KBM-7 (cell line): ENCODE measurements around the gene ELAC1.

Experiments
- DNase-seq: peaks from one replicate; pipeline ENCODE4 v3.0.0-alpha.2; 2015
- in situ Hi-C: fragments of 300-500 bp; cut with MboI; formaldehyde crosslinking; loops from 2 replicates; pipeline ENCODE4 v1.14.3; 2020; ENCODE audit warnings: low sequenced_read_pairs, low pct_unique_long_range_greater_than_20kb, mixed read lengths

The ELAC1 gene

DNA sequence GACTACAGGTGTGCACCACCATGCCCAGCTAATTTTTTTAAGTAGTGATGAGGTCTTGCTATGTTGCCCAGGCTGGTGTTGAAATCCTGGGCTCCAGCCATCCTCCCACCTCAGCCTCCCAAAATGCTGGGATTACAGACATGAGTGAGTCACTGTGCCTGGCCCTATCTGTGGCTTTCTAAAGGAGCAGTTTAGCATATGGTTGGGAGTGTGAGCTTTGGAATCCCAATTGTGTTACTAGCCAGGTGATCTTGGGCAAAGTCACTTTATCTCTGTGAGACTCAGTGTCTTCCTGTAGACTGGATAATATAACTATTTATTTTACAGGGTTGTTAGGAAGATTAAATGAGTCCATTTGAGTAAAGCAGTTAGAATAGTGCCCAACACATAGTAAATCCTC lies 42.4 kb downstream of the ELAC1 start:
- in situ Hi-C loops, result no loop called here
- no peak for DNase-seq

GRCh38 chr18:51011709-51012108 lies 43.9 kb downstream of the ELAC1 start:
- no peak for DNase-seq
- in situ Hi-C loops, result no loop called here

GRCh38 chr18:51012441-51012840 lies 44.6 kb downstream of the ELAC1 start:
- DNase-seq, result no peak
- in situ Hi-C loops, result no loop called here

DNA sequence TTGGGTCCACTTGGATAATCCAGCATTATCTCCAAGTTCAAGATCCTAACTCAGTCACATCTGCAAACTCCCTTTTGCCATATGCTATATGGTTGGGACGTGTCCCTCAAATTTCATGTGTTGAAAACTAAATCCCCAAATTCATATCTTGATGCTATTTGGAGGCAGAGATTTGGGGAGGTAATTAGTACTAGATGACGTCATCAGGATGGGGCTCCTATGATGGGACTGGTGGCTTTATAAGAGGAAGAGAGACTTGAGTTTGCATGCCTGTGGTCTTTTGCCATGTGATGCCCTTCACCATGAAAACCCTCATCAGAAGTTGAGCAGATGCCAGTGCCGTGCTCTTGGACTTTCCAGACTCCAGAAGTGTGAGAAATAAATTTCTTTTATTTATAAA lies 45.4 kb downstream of the ELAC1 start:
- in situ Hi-C loops, result no loop called here
- DNase-seq, result no peak

- in situ Hi-C loops, result no loop called here
- DNase-seq, result no peak
These were observed 49.5 kb downstream of the ELAC1 start for GRCh38 chr18:51017140-51017879.

DNA sequence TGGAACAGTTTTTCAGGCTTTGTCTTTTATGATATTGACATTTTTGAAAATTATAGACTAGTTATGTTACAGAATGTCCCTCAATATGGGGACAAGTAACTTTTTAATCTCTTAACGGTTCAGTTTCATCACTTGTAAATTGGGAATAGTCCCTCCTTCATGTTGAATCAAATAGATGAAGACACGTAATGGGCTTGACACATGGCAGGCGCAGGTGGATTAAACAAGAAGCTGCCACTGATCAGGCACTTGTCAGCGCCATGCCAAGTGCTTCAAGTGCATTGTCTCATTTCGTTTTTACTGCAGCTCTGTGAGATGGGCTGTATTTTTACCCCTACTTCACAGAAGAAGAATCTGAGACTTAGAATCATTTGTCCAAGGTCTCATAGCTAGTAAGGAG lies 52.7 kb downstream of the ELAC1 start:
- in situ Hi-C loops, result no loop called here

GRCh38 chr18:51021226-51021965 lies 53.6 kb downstream of the ELAC1 start:
- in situ Hi-C loops, result no loop called here

More for the DNA sequence above, 52.7 kb downstream of the ELAC1 start:
- no peak for DNase-seq

GRCh38 chr18:51025512-51025911 lies 57.7 kb downstream of the ELAC1 start:
- DNase-seq, result no peak
- in situ Hi-C loops, result loop anchor here (25.0 kb wide), 1 partner anchor 188 kb away; no protein-coding TSS in a partner anchor

More at GRCh38 chr18:51021226-51021965, 53.6 kb downstream of the ELAC1 start:
- DNase-seq, result no peak

DNA sequence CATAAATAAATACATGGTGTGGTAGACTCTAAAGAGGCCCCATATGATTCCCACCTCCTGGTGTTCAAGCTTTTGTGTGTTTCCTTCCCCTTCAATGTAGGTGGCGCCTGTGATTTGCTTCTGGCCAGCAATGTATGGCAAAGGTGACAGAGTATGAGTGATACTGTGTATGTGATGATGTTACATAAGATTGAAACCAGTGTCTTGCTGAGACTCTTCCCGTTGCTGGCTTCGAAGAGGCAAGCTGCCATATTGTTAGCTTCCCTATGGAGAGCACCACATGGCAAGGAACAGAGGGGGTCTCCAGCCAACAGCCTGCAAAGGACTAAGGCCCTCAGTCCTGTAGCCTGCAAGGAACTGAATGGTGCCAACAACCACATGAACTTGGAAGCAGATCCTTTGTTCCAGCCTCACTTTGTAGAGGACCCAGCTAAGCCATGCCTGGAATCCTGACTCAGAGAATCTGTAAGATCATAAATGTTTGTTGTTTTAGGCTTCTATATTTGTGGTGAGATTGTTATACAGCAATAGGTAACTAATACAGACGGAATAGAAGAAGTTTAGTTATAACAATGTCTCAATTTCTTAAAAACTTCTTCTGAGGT lies 60.5 kb downstream of the ELAC1 start:
- peak; percentile 47 for DNase-seq
- in situ Hi-C loops, result loop anchor here (25.0 kb wide), 1 partner anchor 191 kb away; no protein-coding TSS in a partner anchor

GRCh38 chr18:51029378-51029693 lies 61.5 kb downstream of the ELAC1 start:
- in situ Hi-C loops, result loop anchor here (25.0 kb wide), 1 partner anchor 192 kb away; no protein-coding TSS in a partner anchor
- no peak for DNase-seq

DNA sequence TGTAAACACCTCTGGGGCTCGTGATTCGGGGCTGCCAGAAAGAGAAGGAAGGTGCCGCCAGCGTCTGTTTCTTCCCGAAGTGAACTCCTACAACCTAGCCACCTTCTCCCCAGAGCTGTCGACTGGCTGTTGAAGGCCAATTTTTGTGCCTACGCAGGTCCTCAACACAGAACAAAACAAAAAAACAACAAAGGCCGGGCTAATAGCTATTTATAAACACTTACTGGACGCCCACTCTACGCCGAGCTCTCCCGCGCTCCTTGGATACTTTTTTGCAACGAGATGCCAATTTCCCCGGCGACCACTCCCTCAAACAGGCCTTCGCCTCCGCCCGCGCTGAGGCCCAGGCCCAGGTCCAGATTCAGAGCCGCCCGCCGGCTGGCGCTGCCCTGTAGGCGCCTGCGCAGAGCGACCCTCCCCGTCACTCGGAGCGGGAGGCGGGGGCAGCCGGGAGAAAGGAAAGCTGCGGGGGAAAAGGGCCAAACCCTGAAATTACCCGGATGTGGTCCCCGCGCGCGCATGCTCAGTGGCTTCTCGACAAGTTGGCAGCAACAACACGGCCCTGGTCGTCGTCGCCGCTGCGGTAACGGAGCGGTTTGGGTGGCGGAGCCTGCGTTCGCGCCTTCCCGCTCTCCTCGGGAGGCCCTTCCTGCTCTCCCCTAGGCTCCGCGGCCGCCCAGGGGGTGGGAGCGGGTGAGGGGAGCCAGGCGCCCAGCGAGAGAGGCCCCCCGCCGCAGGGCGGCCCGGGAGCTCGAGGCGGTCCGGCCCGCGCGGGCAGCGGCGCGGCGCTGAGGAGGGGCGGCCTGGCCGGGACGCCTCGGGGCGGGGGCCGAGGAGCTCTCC lies 62.1 kb downstream of the ELAC1 start, which contains the start of gene SMAD4:
Gene SMAD4, plus strand, starts transcription at position 520 of the 843 bp plus-strand sequence. CDS start 16,834 bp downstream, outside the sequence.
- peak; percentile 96 for DNase-seq
- in situ Hi-C loops, result loop anchor here (25.0 kb wide), 1 partner anchor 193 kb away; no protein-coding TSS in a partner anchor

DNA sequence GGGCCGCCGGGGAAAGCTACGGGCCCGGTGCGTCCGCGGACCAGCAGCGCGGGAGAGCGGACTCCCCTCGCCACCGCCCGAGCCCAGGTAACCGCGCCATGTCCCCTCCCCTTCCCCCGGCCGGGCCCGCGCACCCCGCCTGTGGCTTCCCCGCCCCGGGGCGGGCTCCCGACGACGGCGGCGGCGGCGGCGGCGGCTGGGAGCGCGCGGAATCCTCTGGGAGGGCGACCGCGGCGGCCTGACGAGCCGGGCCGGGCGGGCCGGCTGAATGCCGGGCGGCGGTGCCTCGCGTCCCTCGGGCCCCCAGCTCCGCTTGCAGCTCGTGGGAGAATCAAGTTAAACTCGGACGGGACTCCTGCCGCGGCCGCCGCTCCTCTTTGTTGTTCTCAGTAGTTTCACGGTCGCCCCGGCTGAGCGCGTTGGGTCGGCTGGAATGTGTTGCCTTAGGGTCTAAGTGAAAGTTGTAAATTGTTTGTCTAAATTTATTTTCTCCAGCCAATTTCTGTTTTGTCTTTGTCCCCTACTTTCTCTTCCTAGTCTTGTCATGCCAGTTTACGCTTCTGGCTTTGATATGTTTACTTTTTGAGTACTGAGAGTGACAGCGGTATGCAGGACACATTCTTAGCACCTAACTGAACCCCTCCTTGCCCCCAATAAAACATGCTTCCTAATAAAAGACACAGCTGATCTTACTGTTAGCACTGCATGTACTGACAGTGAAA lies 62.9 kb downstream of the ELAC1 start:
- peak; percentile 43 for DNase-seq
- in situ Hi-C loops, result loop anchor here (25.0 kb wide), 1 partner anchor 193 kb away; no protein-coding TSS in a partner anchor

GRCh38 chr18:51032193-51032592 lies 64.4 kb downstream of the ELAC1 start:
- in situ Hi-C loops, result loop anchor here (25.0 kb wide), 1 partner anchor 195 kb away; no protein-coding TSS in a partner anchor
- no peak for DNase-seq

GRCh38 chr18:51037230-51037629 lies 69.4 kb downstream of the ELAC1 start:
- in situ Hi-C loops, result loop anchor here (25.0 kb wide), 1 partner anchor 200 kb away; no protein-coding TSS in a partner anchor
- no peak for DNase-seq
